ENCODE measurements around the gene LCE3E.
"Not testable (repeated sequence)": the region's sequence is repeated elsewhere in the genome, so short reads cannot be mapped to it uniquely, and the experiment has no call there.

LCE3E gene

GRCh38 chr1:152566681-152567080 lies at the start of gene LCE3E:
TSS of gene LCE3E (minus strand) at chr1:152566780. CDS start at chr1:152566208, 572 bp downstream.
- H3K4me3 ChIP-seq (ENCODE audit: control insufficient read depth, low read depth, low read length), result no peak within 1 kb of the TSS
- TF ChIP-seq, protein P1, sequence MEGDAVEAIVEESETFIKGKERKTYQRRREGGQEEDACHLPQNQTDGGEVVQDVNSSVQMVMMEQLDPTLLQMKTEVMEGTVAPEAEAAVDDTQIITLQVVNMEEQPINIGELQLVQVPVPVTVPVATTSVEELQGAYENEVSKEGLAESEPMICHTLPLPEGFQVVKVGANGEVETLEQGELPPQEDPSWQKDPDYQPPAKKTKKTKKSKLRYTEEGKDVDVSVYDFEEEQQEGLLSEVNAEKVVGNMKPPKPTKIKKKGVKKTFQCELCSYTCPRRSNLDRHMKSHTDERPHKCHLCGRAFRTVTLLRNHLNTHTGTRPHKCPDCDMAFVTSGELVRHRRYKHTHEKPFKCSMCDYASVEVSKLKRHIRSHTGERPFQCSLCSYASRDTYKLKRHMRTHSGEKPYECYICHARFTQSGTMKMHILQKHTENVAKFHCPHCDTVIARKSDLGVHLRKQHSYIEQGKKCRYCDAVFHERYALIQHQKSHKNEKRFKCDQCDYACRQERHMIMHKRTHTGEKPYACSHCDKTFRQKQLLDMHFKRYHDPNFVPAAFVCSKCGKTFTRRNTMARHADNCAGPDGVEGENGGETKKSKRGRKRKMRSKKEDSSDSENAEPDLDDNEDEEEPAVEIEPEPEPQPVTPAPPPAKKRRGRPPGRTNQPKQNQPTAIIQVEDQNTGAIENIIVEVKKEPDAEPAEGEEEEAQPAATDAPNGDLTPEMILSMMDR (conservative IDR thresholded peaks at IDR 0.05; ENCODE audit: control insufficient read depth, insufficient read depth, low read depth, low read length), result no peak
- no peak for DNase-seq (ENCODE audit: low read depth)

DNA sequence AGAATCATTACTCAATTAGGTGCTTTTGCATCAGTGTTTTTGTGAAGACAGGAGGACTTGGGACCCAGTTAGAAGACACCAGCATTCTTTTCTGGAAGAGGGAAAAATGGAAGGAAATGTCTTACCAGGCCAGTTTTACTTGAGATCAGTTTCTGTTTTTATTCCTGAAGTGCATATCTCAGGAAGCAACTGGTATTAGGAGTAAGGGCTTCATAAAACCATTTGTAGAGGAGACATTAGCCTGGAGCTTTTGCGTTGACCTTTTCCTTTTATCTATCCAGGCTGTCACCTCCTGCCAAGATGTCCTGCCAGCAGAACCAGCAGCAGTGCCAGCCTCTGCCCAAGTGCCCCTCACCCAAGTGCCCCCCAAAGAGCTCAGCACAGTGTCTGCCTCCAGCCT lies 46.9 kb upstream of the LCE3E start, which contains the start of gene LCE3B:
TSS of gene LCE3B (plus strand) at position 301 of the 400 bp plus-strand sequence. CDS start at position 301, 0 bp downstream.
- TF ChIP-seq, protein P1 (conservative IDR thresholded peaks at IDR 0.05; ENCODE audit: control insufficient read depth, insufficient read depth, low read depth, low read length), result no peak
- no peak for DNase-seq (ENCODE audit: low read depth)
- H3K4me3 ChIP-seq (ENCODE audit: control insufficient read depth, low read depth, low read length), result no peak within 1 kb of the TSS

DNA sequence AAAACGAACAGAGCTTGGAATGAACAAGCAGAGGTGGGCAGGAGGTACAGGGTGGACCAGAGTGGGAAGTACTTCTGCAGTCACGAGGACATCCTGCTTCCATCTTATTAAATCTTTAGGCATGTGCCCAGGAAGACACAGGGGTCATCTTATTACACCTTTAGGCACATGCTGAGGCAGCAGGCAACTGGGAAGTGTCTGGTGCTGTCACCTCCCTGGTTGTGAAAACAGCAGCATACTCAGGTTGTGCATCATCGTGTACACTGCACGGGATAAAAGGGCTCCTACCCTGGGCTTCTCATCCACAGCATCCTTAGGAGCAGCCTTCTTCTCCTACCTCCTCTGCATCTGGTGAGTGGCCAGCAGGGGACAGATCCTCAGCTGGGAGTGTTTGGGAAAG lies 33.4 kb upstream of the LCE3E start, which contains the start of gene LCE3C:
TSS of gene LCE3C (plus strand) at position 301 of the 400 bp plus-strand sequence. CDS start 498 bp downstream, outside the sequence.
- TF ChIP-seq, protein P1 (conservative IDR thresholded peaks at IDR 0.05; ENCODE audit: control insufficient read depth, insufficient read depth, low read depth, low read length), result no peak
- DNase-seq (ENCODE audit: low read depth), result no peak
- no peak within 1 kb of the TSS for H3K4me3 ChIP-seq (ENCODE audit: control insufficient read depth, low read depth, low read length)

- TF ChIP-seq, protein P1 (conservative IDR thresholded peaks at IDR 0.05; ENCODE audit: control insufficient read depth, insufficient read depth, low read depth, low read length), result no peak
These were observed 30.4 kb upstream of the LCE3E start for GRCh38 chr1:152596986-152597385.

DNA sequence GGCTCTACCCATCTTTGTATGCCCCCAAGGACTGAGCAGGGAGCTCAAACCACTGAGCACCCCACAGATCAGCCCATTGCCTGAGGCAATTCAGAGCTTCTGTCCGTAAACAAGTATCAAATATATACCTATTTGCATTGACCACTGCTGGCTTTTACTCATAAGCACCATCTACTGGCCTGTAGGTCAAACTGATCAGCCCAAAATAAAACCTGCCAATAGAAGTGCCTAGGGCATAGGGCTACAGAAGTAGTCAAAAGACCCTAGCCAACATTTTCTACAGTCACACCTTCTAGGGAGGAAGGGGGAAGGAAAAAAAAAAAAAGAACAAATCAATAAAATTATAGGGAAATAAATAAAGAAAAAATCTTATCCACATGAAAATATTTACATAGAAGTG lies 19.0 kb upstream of the LCE3E start:
- DNase-seq (ENCODE audit: low read depth), result no peak
- TF ChIP-seq, protein P1 (conservative IDR thresholded peaks at IDR 0.05; ENCODE audit: control insufficient read depth, insufficient read depth, low read depth, low read length), result peak; percentile 25
- H3K4me3 ChIP-seq (ENCODE audit: control insufficient read depth, low read depth, low read length), result no peak overlapping the region

More at GRCh38 chr1:152596986-152597385, 30.4 kb upstream of the LCE3E start:
- no peak overlapping the region for H3K4me3 ChIP-seq (ENCODE audit: control insufficient read depth, low read depth, low read length)
- no peak for DNase-seq (ENCODE audit: low read depth)

DNA sequence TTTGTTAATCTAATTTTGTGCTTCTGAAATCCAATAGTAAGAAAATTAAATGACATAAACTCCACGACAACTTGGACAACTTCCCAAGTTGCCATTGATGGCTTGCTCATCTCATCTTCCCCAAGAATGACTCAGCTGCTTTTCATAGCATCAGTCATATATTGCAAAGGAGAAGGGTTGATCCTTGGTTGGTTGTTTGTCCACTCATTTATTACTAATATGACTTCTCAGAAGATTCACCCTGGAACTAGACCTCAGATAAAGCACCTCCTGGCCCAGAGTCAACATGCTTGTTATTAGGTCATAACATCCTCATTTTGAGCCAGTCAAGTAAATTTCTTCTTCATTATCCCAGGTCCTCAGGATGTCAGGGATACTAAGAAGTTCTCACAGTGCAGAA lies 16.1 kb upstream of the LCE3E start:
- no peak overlapping the region for H3K4me3 ChIP-seq (ENCODE audit: control insufficient read depth, low read depth, low read length)
- TF ChIP-seq, protein P1 (conservative IDR thresholded peaks at IDR 0.05; ENCODE audit: control insufficient read depth, insufficient read depth, low read depth, low read length), result no peak
- DNase-seq (ENCODE audit: low read depth), result peak; percentile 67

DNA sequence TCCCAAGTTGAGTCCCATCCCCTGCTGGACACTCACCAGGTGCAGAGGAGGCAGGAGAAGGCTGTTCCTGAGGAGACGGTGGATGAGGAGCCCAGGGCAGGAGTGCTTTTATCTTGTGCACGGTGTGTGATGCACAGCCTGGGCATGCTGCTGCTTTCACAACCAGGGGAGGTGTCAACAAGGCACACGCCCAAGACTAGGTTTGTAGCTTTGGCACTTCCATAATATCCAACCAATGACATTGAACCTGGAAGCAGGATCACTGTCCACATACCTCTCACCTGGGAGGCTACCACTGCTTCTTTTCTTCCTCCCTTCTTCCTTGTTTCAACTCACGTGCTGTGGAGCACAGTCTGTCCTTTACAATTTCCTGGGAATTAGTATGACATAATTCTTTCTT lies 13.9 kb upstream of the LCE3E start, which contains the start of gene LCE3D:
TSS of gene LCE3D (minus strand) at position 84 of the 400 bp plus-strand sequence. CDS start 580 bp downstream, outside the sequence.
- no peak for DNase-seq (ENCODE audit: low read depth)
- no peak within 1 kb of the TSS for H3K4me3 ChIP-seq (ENCODE audit: control insufficient read depth, low read depth, low read length)
- TF ChIP-seq, protein P1 (conservative IDR thresholded peaks at IDR 0.05; ENCODE audit: control insufficient read depth, insufficient read depth, low read depth, low read length), result no peak

- not testable (repeated sequence) for DNase-seq (ENCODE audit: low read depth)
These were observed 12.9 kb upstream of the LCE3E start for GRCh38 chr1:152579526-152579925.

More at GRCh38 chr1:152579526-152579925, 12.9 kb upstream of the LCE3E start:
- H3K4me3 ChIP-seq (ENCODE audit: control insufficient read depth, low read depth, low read length), result not testable (repeated sequence)
